Esophagus muscularis mucosa (tissue), 4 donors: ENCODE measurements around the gene DSCAM. TPM values are rescaled to one million over a fixed set of nuclear protein-coding genes. Genes with fewer than 3 reads are reported as not detected.

ENCODE experiments used
- DNase-seq: peaks from one replicate; pipeline ENCODE4 v3.0.0-alpha.2; 2017; ENCODE audit errors: extremely low spot score
- H3K27ac ChIP-seq, 4 donors: fragments of 200-600 bp; sonication (generic); replicated peaks in 1 of 4; 1 replicate in 3 of 4; 2 replicates in 1 of 4; pipeline ENCODE4 v1.5.1; 2016 to 2019; ENCODE audit warnings: mild to moderate bottlenecking in 1 of 4
- H3K27me3 ChIP-seq, 4 donors: fragments of 200-600 bp; sonication (generic); one replicate each; pipeline versions ENCODE4 v1.5.1 to v1.6.0; 2016 to 2019
- H3K36me3 ChIP-seq, 4 donors: fragments of 200-600 bp; sonication (generic); one replicate each; pipeline ENCODE4 v1.5.1; 2016 to 2019
- H3K4me1 ChIP-seq, 4 donors: fragments of 200-600 bp; sonication (generic); one replicate each; pipeline ENCODE4 v1.5.1; 2016 to 2019
- H3K4me3 ChIP-seq, 4 donors: fragments of 200-600 bp; sonication (generic); 1 replicate in 2 of 4; 2 replicates in 2 of 4; pipeline ENCODE4 v1.5.1; 2016 to 2019; ENCODE audit warnings: mild to moderate bottlenecking in 4 of 4, moderate library complexity in 1 of 4
- H3K9me3 ChIP-seq, 4 donors: fragments of 200-600 bp; sonication (generic); 1 replicate in 3 of 4; 2 replicates in 1 of 4; pipeline ENCODE4 v1.5.1; 2016 to 2019
- CTCF ChIP-seq, 3 experiments: fragments of 200-600 bp in 2 of 3; fragments of 450-650 bp in 1 of 3; sonication (generic) in 2 of 3; IDR thresholded peaks; one replicate each; pipeline ENCODE4 v1.5.1; 2017 to 2019; ENCODE audit warnings: antibody characterized with exemption in 3 of 3, mild to moderate bottlenecking in 2 of 3, moderate library complexity in 1 of 3
- EP300 ChIP-seq: sonication (generic); formaldehyde crosslinking; IDR thresholded peaks from one replicate; pipeline ENCODE4 v1.6.1; 2017; ENCODE audit warnings: antibody characterized with exemption
- POLR2A ChIP-seq: fragments of 450-650 bp; IDR thresholded peaks from one replicate; pipeline ENCODE4 v1.6.1; 2017; ENCODE audit warnings: antibody characterized with exemption, moderate library complexity, mild to moderate bottlenecking, low read depth
- POLR2AphosphoS5 ChIP-seq, 2 donors: sonication (generic); formaldehyde crosslinking; IDR thresholded peaks; one replicate each; pipeline ENCODE4 v1.6.1; 2017; ENCODE audit warnings: antibody characterized with exemption in 2 of 2
- WGBS: methylation state at CpG from one replicate; pipeline ENCODE4 v1.1.5; 2018; 5-methylcytosine and 5-hydroxymethylcytosine counted together
- intact Hi-C: fragments of 100-400 bp; cut with DNase I; formaldehyde crosslinking; loops from one replicate; pipeline ENCODE4 v1.15.1; 2023
- total RNA-seq, 4 donors: library from RNA; depleted of rRNA; stranded (reverse); fragments of >200 nt; gene quantifications; one replicate each; pipeline versions ENCODE4 v1.1.0 to v1.2.1, GENCODE V29; 2016

DSCAM gene
- total RNA-seq, 4 donors from 2014 or later: 0.06 to 0.42 (median 0.17) TPM; not detected in 1

- 57% methylated on average over 3 of the region's 3 CpGs for WGBS
Measured at GRCh38 chr21:40016234-40016633, 830.7 kb downstream of the DSCAM start.

GRCh38 chr21:40015818-40016217, 831.1 kb downstream of the DSCAM start:
- no peaks in the 10 kb centered on the region for H3K36me3 ChIP-seq
- no peak for DNase-seq
- H3K27ac ChIP-seq: no peak overlapping the region
- no peak for TF ChIP-seq EP300
- no peak for TF ChIP-seq CTCF (IDR thresholded peaks at IDR 0.05)
- TF ChIP-seq POLR2A: no peak
- no peak for TF ChIP-seq POLR2AphosphoS5 (IDR thresholded peaks at IDR 0.05)
- 93% methylated on average over 3 of the region's 3 CpGs for WGBS
- no peak overlapping the region for H3K4me3 ChIP-seq
- H3K4me1 ChIP-seq: peaks cover 0 to 9% (median 3%) of the 10 kb centered on the region in 4 donors
- H3K27me3 ChIP-seq: no peaks in the 10 kb centered on the region
- no peaks in the 10 kb centered on the region for H3K9me3 ChIP-seq
- intact Hi-C loops: no loop called here

More at GRCh38 chr21:40016234-40016633, 830.7 kb downstream of the DSCAM start:
- intact Hi-C loops: no loop called here
- Histone ChIP-seq H3K27me3 (no peaks in the 10 kb centered on the region), H3K4me1 (peaks cover 0 to 9% (median under 1%) of the 10 kb centered on the region in 4 donors), H3K36me3 (no peaks in the 10 kb centered on the region), H3K27ac (no peak overlapping the region), H3K4me3 (no peak overlapping the region), H3K9me3 (no peaks in the 10 kb centered on the region)
- TF ChIP-seq POLR2AphosphoS5 (IDR thresholded peaks at IDR 0.05): no peak
- no peak for TF ChIP-seq EP300
- TF ChIP-seq POLR2A: no peak
- TF ChIP-seq CTCF (IDR thresholded peaks at IDR 0.05): no peak
- no peak for DNase-seq

GRCh38 chr21:40014394-40014793, 832.6 kb downstream of the DSCAM start:
- H3K4me1 ChIP-seq: peaks cover 0 to 9% (median 3%) of the 10 kb centered on the region in 4 donors
- H3K9me3 ChIP-seq: no peaks in the 10 kb centered on the region
- no peaks in the 10 kb centered on the region for H3K27me3 ChIP-seq
- no peaks in the 10 kb centered on the region for H3K36me3 ChIP-seq
- H3K4me3 ChIP-seq: no peak overlapping the region
- TF ChIP-seq CTCF (IDR thresholded peaks at IDR 0.05): no peak
- no peak for TF ChIP-seq POLR2AphosphoS5 (IDR thresholded peaks at IDR 0.05)
- TF ChIP-seq POLR2A: no peak
- DNase-seq: no peak
- intact Hi-C loops: no loop called here
- peak overlapping the region in 1 of 4 donors; percentile 59 for H3K27ac ChIP-seq
- WGBS: 88% methylated on average over 9 of the region's 9 CpGs

- no peak for DNase-seq
- WGBS: 91% methylated on average over 26 of the region's 26 CpGs
Measured at GRCh38 chr21:40013001-40013735, 833.8 kb downstream of the DSCAM start.

More at GRCh38 chr21:40013001-40013735, 833.8 kb downstream of the DSCAM start:
- no peak overlapping the region for H3K27ac ChIP-seq
- no peaks in the 10 kb centered on the region for H3K36me3 ChIP-seq
- no peaks in the 10 kb centered on the region for H3K27me3 ChIP-seq
- TF ChIP-seq POLR2AphosphoS5 (IDR thresholded peaks at IDR 0.05): no peak
- TF ChIP-seq CTCF (IDR thresholded peaks at IDR 0.05): no peak
- TF ChIP-seq EP300: no peak
- TF ChIP-seq POLR2A: no peak
- H3K4me1 ChIP-seq: peaks cover 0 to 9% (median 3%) of the 10 kb centered on the region in 4 donors
- H3K9me3 ChIP-seq: no peaks in the 10 kb centered on the region
- no peak overlapping the region for H3K4me3 ChIP-seq
- intact Hi-C loops: no loop called here
